ENCODE data around the gene GDF2.

GDF2 gene

GRCh38 chr10:47322300-47323061 lies at the start of gene GDF2:
Gene GDF2 (plus strand): TSS chr10:47322454. CDS start chr10:47322669, 215 bp downstream.
- TF ChIP-seq ZFX (IDR thresholded peaks at IDR 0.05; ENCODE audit: borderline replicate concordance), result no peak
- no peak for TF ChIP-seq CTCF (IDR thresholded peaks at IDR 0.05)
- no peak within 1 kb of the TSS for H3K27ac ChIP-seq

- TF ChIP-seq ZFX (IDR thresholded peaks at IDR 0.05; ENCODE audit: borderline replicate concordance) (no peak), CTCF (IDR thresholded peaks at IDR 0.05) (no peak)
- no peak overlapping the region for H3K27ac ChIP-seq
Measured at GRCh38 chr10:47276071-47276470, 46.2 kb upstream of the GDF2 start.

DNA sequence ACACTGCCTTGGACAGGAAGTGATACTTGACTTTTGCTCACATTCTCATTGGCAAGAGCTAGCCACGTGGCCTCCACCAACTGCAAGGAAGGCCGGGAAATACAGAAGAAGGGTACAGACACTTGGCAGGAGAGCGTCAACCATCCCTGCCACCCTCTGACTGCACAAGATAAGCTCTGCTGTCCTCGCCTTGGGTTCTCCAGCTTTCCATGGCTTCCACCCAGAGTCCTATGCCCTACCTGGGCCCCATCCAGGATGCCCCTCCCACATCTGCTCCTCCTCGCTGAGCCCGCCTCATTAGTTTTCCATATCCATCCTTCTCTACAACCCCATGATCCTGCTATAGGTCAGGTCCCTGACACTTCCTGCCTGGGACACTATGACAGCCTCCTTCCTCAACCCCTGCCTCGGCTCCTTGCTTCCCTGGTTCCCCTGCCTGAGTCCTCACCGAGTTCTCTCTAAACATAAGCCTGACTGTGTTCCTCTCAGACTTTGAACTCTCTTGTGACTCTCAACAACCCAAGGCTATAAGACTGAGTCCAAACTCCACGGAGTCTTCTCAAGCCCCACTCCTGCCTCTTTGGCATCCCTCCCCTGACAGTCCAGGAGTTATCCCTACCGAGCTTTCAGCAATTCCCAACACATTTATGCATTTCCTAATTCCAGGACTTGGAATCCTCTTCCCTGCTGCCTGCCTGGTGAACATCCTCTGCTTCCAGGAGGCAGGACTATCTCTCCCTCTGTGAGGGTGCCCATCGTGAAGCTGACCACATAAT lies 45.5 kb upstream of the GDF2 start:
- H3K27ac ChIP-seq, result no peak overlapping the region
- TF ChIP-seq ZFX (IDR thresholded peaks at IDR 0.05; ENCODE audit: borderline replicate concordance) (no peak), CTCF (IDR thresholded peaks at IDR 0.05) (no peak)

DNA sequence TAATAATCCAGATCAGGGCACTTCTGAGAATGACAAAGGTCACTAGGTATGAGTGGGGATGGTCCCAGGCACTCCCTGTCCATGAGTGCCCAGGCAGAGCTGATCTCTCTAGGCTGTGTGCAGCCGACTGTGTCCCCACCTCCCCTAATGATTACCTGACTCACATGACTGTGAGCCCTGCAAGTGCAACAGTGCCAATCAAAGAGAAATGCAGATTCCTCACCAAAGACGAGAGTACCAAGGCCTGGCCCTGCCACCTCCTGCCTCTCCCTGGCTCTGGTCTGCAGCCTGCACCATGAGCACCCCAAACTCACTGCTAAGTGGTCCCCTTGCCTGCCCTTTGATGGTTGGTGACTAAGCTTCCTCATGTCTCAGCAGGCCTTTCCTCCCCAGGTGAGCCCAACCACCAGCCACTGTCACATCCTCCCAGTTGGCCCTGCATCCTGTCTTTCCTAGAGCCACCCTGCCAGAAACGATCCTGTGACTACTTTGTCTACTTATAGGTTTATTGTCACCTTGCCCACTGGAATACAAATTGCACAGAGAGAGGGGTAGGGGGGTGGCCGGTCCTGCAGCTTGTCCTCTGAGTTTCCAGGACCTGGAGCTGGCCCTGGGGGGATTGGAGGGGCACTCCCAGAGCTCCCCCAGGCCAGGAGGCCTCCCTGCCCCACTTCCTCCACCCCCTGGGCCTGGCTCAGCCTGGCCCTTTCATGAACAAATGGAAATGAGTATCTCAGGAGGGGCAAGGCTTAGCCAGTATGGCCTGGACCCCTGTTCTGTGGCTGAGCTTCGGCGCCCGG lies 44.7 kb upstream of the GDF2 start:
- H3K27ac ChIP-seq, result no peak overlapping the region
- TF ChIP-seq CTCF (IDR thresholded peaks at IDR 0.05), result no peak
- no peak for TF ChIP-seq ZFX (IDR thresholded peaks at IDR 0.05; ENCODE audit: borderline replicate concordance)

GRCh38 chr10:47278152-47278473 lies 44.1 kb upstream of the GDF2 start:
- TF ChIP-seq ZFX (IDR thresholded peaks at IDR 0.05; ENCODE audit: borderline replicate concordance), result no peak
- TF ChIP-seq CTCF (IDR thresholded peaks at IDR 0.05), result no peak
- H3K27ac ChIP-seq, result no peak overlapping the region

- H3K27ac ChIP-seq, result no peak overlapping the region
Measured at GRCh38 chr10:47278720-47279119, 43.5 kb upstream of the GDF2 start.

More at GRCh38 chr10:47278720-47279119, 43.5 kb upstream of the GDF2 start:
- no peak for TF ChIP-seq CTCF (IDR thresholded peaks at IDR 0.05)

Measured in 22Rv1 (cell line).